NCI-H1436 treated with DMSO at 0.1 percent for 48 hours (cell line): ENCODE data around the gene ANO2.

Source experiments
- DNase-seq: peaks from one replicate; lab custom pipeline; 2025; lab: John Stamatoyannopoulos, UW

The ANO2 gene

GRCh38 chr12:5945071-5946008 lies at the start of gene ANO2:
TSS of gene ANO2 (minus strand) at chr12:5945259. CDS start at chr12:5945217, 42 bp downstream.
- no peak for DNase-seq

- no peak for DNase-seq
Measured at GRCh38 chr12:5989621-5990020, 44.6 kb upstream of the ANO2 start.

GRCh38 chr12:5988659-5989116 lies 43.6 kb upstream of the ANO2 start:
- DNase-seq = no peak

- DNase-seq = no peak
Measured at GRCh38 chr12:5988088-5988487, 43.0 kb upstream of the ANO2 start.

- DNase-seq = no peak
Measured at GRCh38 chr12:5987573-5987972, 42.5 kb upstream of the ANO2 start.

- DNase-seq = no peak
Measured at GRCh38 chr12:5985471-5985870, 40.4 kb upstream of the ANO2 start.

- no peak for DNase-seq
Measured at GRCh38 chr12:5984873-5985272, 39.8 kb upstream of the ANO2 start.

GRCh38 chr12:5982106-5982505 lies 37.0 kb upstream of the ANO2 start:
- DNase-seq = no peak

GRCh38 chr12:5977556-5977955 lies 32.5 kb upstream of the ANO2 start:
- DNase-seq = no peak

GRCh38 chr12:5976711-5977110 lies 31.7 kb upstream of the ANO2 start:
- DNase-seq = no peak

GRCh38 chr12:5976196-5976595 lies 31.1 kb upstream of the ANO2 start:
- DNase-seq = no peak

GRCh38 chr12:5973461-5974115 lies 28.5 kb upstream of the ANO2 start:
- DNase-seq = no peak

- DNase-seq = no peak
Measured at GRCh38 chr12:5972387-5972786, 27.3 kb upstream of the ANO2 start.

GRCh38 chr12:5971194-5971850 lies 26.3 kb upstream of the ANO2 start:
- no peak for DNase-seq

- DNase-seq = no peak
Measured at GRCh38 chr12:5969974-5970690, 25.1 kb upstream of the ANO2 start.

- DNase-seq = no peak
Measured at GRCh38 chr12:5969156-5969973, 24.3 kb upstream of the ANO2 start.

GRCh38 chr12:5967645-5968415 lies 22.8 kb upstream of the ANO2 start:
- DNase-seq = no peak

- DNase-seq = no peak
Measured at GRCh38 chr12:5966486-5967095, 21.5 kb upstream of the ANO2 start.

GRCh38 chr12:5965950-5966383 lies 20.9 kb upstream of the ANO2 start:
- DNase-seq = no peak
